ENCODE data around the gene VASH1.

GRCh38 chr14:76786601-76787000 lies 25.3 kb downstream of the VASH1 start:
- TF ChIP-seq POLR2A (IDR thresholded peaks at IDR 0.05; ENCODE audit: low read depth, low read length), result no peak
- TF ChIP-seq POLR2AphosphoS5 (IDR thresholded peaks at IDR 0.05; ENCODE audit: low read depth, low read length), result no peak

All from GM12891 (cell line).